Naive thymus-derived CD8-positive, alpha-beta T cell (primary cell): ENCODE measurements around the gene ANAPC2. TPM values are rescaled to one million over a fixed set of nuclear protein-coding genes. Genes with fewer than 3 reads are reported as not detected.
A peak's percentile ranks its signal among the peaks of the same experiment; 100 is the strongest.

Experiments
- ATAC-seq, 2 donors: fragments of 150-1000 bp; cut with Tn5 transposase in 1 of 2; sonication (Bioruptor Pico), chemical (Tn5 transposase) in 1 of 2; 1 replicate in 1 of 2; 2 replicates in 1 of 2; pipeline ENCODE4 v1.10.0; 2021; ENCODE audit warnings: mild to moderate bottlenecking in 2 of 2, moderate library complexity in 2 of 2
- POLR2A ChIA-PET: fragments of 350-600 bp; sonication (Branson Sonifier 250); formaldehyde crosslinking; loops from one replicate; lab custom pipeline; 2021; ENCODE audit warnings: antibody characterized with exemption; lab: Charles Lee
- DNase-seq, 10 donors: peaks; one replicate each; pipeline versions ENCODE4 v3.0.0 to v3.0.0-alpha.2; 2020 to 2022
- H3K27ac Mint-ChIP-seq, 10 donors: one replicate each; pipeline ENCODE4 v1.8.0; 2020 to 2022; ENCODE audit warnings: mild to moderate bottlenecking in 10 of 10, mixed read lengths in 10 of 10, moderate library complexity in 4 of 10, inconsistent platforms in 1 of 10
- H3K27me3 Mint-ChIP-seq, 5 donors: one replicate each; pipeline ENCODE4 v1.8.0; 2021 to 2022; ENCODE audit warnings: mixed read lengths in 5 of 5
- H3K36me3 Mint-ChIP-seq, 3 donors: one replicate each; pipeline ENCODE4 v1.8.0; 2020 to 2022; ENCODE audit warnings: mixed read lengths in 3 of 3, mild to moderate bottlenecking in 2 of 3, inconsistent platforms in 1 of 3
- H3K4me1 Mint-ChIP-seq, 4 donors: one replicate each; pipeline ENCODE4 v1.8.0; 2021 to 2022; ENCODE audit warnings: mixed read lengths in 4 of 4
- H3K4me3 Mint-ChIP-seq, 10 donors: one replicate each; pipeline ENCODE4 v1.8.0; 2020 to 2022; ENCODE audit warnings: mild to moderate bottlenecking in 10 of 10, mixed read lengths in 10 of 10, moderate library complexity in 6 of 10, inconsistent platforms in 1 of 10
- H3K9me3 Mint-ChIP-seq, 9 donors: one replicate each; pipeline ENCODE4 v1.8.0; 2020 to 2022; ENCODE audit warnings: mixed read lengths in 9 of 9, mild to moderate bottlenecking in 3 of 9, inconsistent platforms in 1 of 9, moderate library complexity in 1 of 9
- polyA plus RNA-seq, 3 donors: library from polyadenylated mRNA; unstranded; fragments of 300-500 nt; fragmentation: Illumina TruSeq; gene quantifications; one replicate each; pipeline ENCODE4 v1.2.3, GENCODE V29; 2021
- total RNA-seq, 8 experiments: library from RNA in 2 of 8; stranded (reverse) in 2 of 8; gene quantifications; one replicate each; pipeline ENCODE4 v1.2.3 and lab custom pipeline; 2021 to 2026

ANAPC2 gene
- total and polyA plus RNA-seq, 5 experiments from 2014 or later, result 3.4 to 146 (median 5.9) TPM

GRCh38 chr9:137225699-137226331 is 37.5 kb upstream of the ANAPC2 start:
- POLR2A ChIA-PET, result interaction anchor here (2.4 to 6.4 kb wide), 3 partner anchors 22 to 139 kb away, joined by 11 to 85 read pairs (median 59); partner anchors contain the start of genes ANAPC2, MAN1B1, NDOR1 and SSNA1
- H3K4me1 Mint-ChIP-seq, result peaks cover 5 to 14% (median 12%) of the 10 kb centered on the region in 4 donors
- H3K9me3 Mint-ChIP-seq, result no peaks in the 10 kb centered on the region
- H3K4me3 Mint-ChIP-seq, result peak overlapping the region in 1 of 10 donors; percentile 38
- DNase-seq, result no peak
- H3K27ac Mint-ChIP-seq, result peak overlapping the region in 1 of 10 donors; percentile 20
- no peak for ATAC-seq
- peaks cover 0 to 2% (median 1%) of the 10 kb centered on the region in 3 donors for H3K36me3 Mint-ChIP-seq
- H3K27me3 Mint-ChIP-seq, result peaks cover 2 to 10% (median 4%) of the 10 kb centered on the region in 5 donors

- H3K27ac Mint-ChIP-seq, result peak within 1 kb of the TSS in 9 of 10 donors; percentile 67 to 92 (median 84)
- peaks cover 2 to 10% (median 4%) of the 10 kb centered on the region in 5 donors for H3K27me3 Mint-ChIP-seq
- H3K4me1 Mint-ChIP-seq, result peaks cover 5 to 14% (median 12%) of the 10 kb centered on the region in 4 donors
- H3K9me3 Mint-ChIP-seq, result no peaks in the 10 kb centered on the region
- peak within 1 kb of the TSS; percentile 73 to 89 (median 82) for H3K4me3 Mint-ChIP-seq
- peaks cover 0 to 2% (median 1%) of the 10 kb centered on the region in 3 donors for H3K36me3 Mint-ChIP-seq
- DNase-seq (no peak), ATAC-seq (no peak)
- POLR2A ChIA-PET, result interaction anchor here (2.0 to 6.4 kb wide), 7 partner anchors 16 to 138 kb away, joined by 4 to 85 read pairs (median 34); partner anchors contain the start of genes ANAPC2, MAN1B1, NDOR1 and SSNA1
Measured at GRCh38 chr9:137224830-137225694, 36.7 kb upstream of the ANAPC2 start, which contains the start of gene CYSRT1. Gene CYSRT1 (plus strand): TSS chr9:137225174. CDS start chr9:137225622, 448 bp downstream.

GRCh38 chr9:137223078-137223970 is 35.0 kb upstream of the ANAPC2 start:
- POLR2A ChIA-PET, result interaction anchor here (0.6 to 6.4 kb wide), 28 partner anchors 9 to 495 kb away, joined by 3 to 85 read pairs (median 5); partner anchors contain the start of genes ANAPC2, EHMT1, MAN1B1 and NDOR1
- Mint-ChIP-seq H3K27ac (peak overlapping the region; percentile 60 to 92 (median 82)), H3K36me3 (peaks cover 0 to 2% (median 1%) of the 10 kb centered on the region in 3 donors), H3K27me3 (peaks cover 2 to 10% (median 3%) of the 10 kb centered on the region in 5 donors), H3K9me3 (no peaks in the 10 kb centered on the region), H3K4me3 (peak overlapping the region; percentile 73 to 89 (median 82)), H3K4me1 (peaks cover 5 to 14% (median 12%) of the 10 kb centered on the region in 4 donors)
- peak; percentile 90 to 93 for ATAC-seq
- DNase-seq, result peak; percentile 95 to 100 (median 98)

GRCh38 chr9:137222190-137223077 is 34.1 kb upstream of the ANAPC2 start, which contains the start of gene RNF208:
Gene RNF208 (minus strand): TSS chr9:137222240. CDS start chr9:137221212, 1,028 bp downstream.
- Mint-ChIP-seq H3K27ac (peak within 1 kb of the TSS in 9 of 10 donors; percentile 60 to 92 (median 79)), H3K27me3 (peaks cover 0 to 3% (median under 1%) of the 10 kb centered on the region in 5 donors), H3K4me3 (peak within 1 kb of the TSS; percentile 73 to 89 (median 82)), H3K9me3 (no peaks in the 10 kb centered on the region), H3K4me1 (peaks cover 2 to 12% (median 8%) of the 10 kb centered on the region in 4 donors), H3K36me3 (no peaks in the 10 kb centered on the region)
- peak in 3 of 10 donors; percentile 26 to 37 (median 30) for DNase-seq
- POLR2A ChIA-PET, result interaction anchor here (0.6 to 6.4 kb wide), 25 partner anchors 8 to 494 kb away, joined by 3 to 85 read pairs (median 6); partner anchors contain the start of genes ANAPC2, EHMT1, MAN1B1 and NDOR1
- no peak for ATAC-seq

- Mint-ChIP-seq H3K4me1 (peaks cover 1 to 10% (median 6%) of the 10 kb centered on the region in 4 donors), H3K36me3 (no peaks in the 10 kb centered on the region), H3K27me3 (no peaks in the 10 kb centered on the region), H3K27ac (no peak overlapping the region), H3K4me3 (no peak overlapping the region), H3K9me3 (no peaks in the 10 kb centered on the region)
- peak in 1 of 10 donors; percentile 22 for DNase-seq
- no peak for ATAC-seq
- POLR2A ChIA-PET, result interaction anchor here (0.5 to 4.8 kb wide), 3 partner anchors 17 to 106 kb away, joined by 3 to 85 read pairs (median 3); partner anchors contain the start of genes NDOR1, TMEM203 and TPRN
Measured at GRCh38 chr9:137221506-137222111, 33.2 kb upstream of the ANAPC2 start.

- no peaks in the 10 kb centered on the region for H3K36me3 Mint-ChIP-seq
- H3K4me1 Mint-ChIP-seq, result peaks cover 1 to 10% (median 6%) of the 10 kb centered on the region in 4 donors
- no peaks in the 10 kb centered on the region for H3K27me3 Mint-ChIP-seq
- POLR2A ChIA-PET, result interaction anchor here (1.0 to 4.8 kb wide), 4 partner anchors 17 to 50 kb away, joined by 3 to 85 read pairs (median 5); partner anchors contain the start of genes ANAPC2, NDOR1, SSNA1 and TMEM203
- no peak overlapping the region for H3K27ac Mint-ChIP-seq
- DNase-seq, result no peak
- ATAC-seq, result no peak
- no peaks in the 10 kb centered on the region for H3K9me3 Mint-ChIP-seq
- H3K4me3 Mint-ChIP-seq, result peak overlapping the region in 6 of 10 donors; percentile 38 to 75 (median 60)
Measured at GRCh38 chr9:137221095-137221505, 32.7 kb upstream of the ANAPC2 start.

GRCh38 chr9:137220317-137221094 is 32.1 kb upstream of the ANAPC2 start:
- peak overlapping the region in 7 of 10 donors; percentile 15 to 75 (median 58) for H3K4me3 Mint-ChIP-seq
- no peaks in the 10 kb centered on the region for H3K36me3 Mint-ChIP-seq
- peak overlapping the region in 1 of 10 donors; percentile 71 for H3K27ac Mint-ChIP-seq
- no peaks in the 10 kb centered on the region for H3K27me3 Mint-ChIP-seq
- peaks cover 1 to 10% (median 6%) of the 10 kb centered on the region in 4 donors for H3K4me1 Mint-ChIP-seq
- H3K9me3 Mint-ChIP-seq, result no peaks in the 10 kb centered on the region
- no peak for ATAC-seq
- DNase-seq, result no peak
- POLR2A ChIA-PET, result interaction anchor here (0.9 to 1.5 kb wide), 5 partner anchors 21 to 858 kb away, joined by 3 to 6 read pairs (median 3); partner anchors contain the start of genes ANAPC2, SSNA1 and TUBB4B

GRCh38 chr9:137219757-137220316 is 31.5 kb upstream of the ANAPC2 start:
- H3K4me3 Mint-ChIP-seq, result peak overlapping the region in 4 of 10 donors; percentile 23 to 58 (median 39)
- no peaks in the 10 kb centered on the region for H3K9me3 Mint-ChIP-seq
- POLR2A ChIA-PET, result interaction anchor here (0.7 to 1.5 kb wide), 5 partner anchors 21 to 857 kb away, joined by 3 to 6 read pairs (median 3); partner anchors contain the start of gene TUBB4B
- ATAC-seq, result no peak
- no peaks in the 10 kb centered on the region for H3K36me3 Mint-ChIP-seq
- peaks cover 1 to 7% (median 6%) of the 10 kb centered on the region in 4 donors for H3K4me1 Mint-ChIP-seq
- no peak for DNase-seq
- H3K27me3 Mint-ChIP-seq, result no peaks in the 10 kb centered on the region
- H3K27ac Mint-ChIP-seq, result peak overlapping the region in 1 of 10 donors; percentile 71

- Mint-ChIP-seq H3K4me1 (peaks cover 1 to 6% (median 3%) of the 10 kb centered on the region in 4 donors), H3K36me3 (no peaks in the 10 kb centered on the region), H3K9me3 (no peaks in the 10 kb centered on the region), H3K4me3 (peak overlapping the region in 1 of 10 donors; percentile 10), H3K27ac (no peak overlapping the region), H3K27me3 (no peaks in the 10 kb centered on the region)
- no peak for ATAC-seq
- no peak for DNase-seq
- POLR2A ChIA-PET, result interaction anchor here (0.5 to 1.5 kb wide), 4 partner anchors 8 to 856 kb away, joined by 3 to 4 read pairs (median 3); partner anchors contain the start of gene LCN8
Measured at GRCh38 chr9:137218754-137219271, 30.5 kb upstream of the ANAPC2 start.
